Left cardiac atrium (tissue), 4 donors: ENCODE measurements around the gene CCDC47. TPM values are rescaled to one million over a fixed set of nuclear protein-coding genes. Genes with fewer than 3 reads are reported as not detected.
"Not testable (repeated sequence)": the region's sequence is repeated elsewhere in the genome, so short reads cannot be mapped to it uniquely, and the experiment has no call there.

Source experiments
- ATAC-seq, 2 donors: fragments of 200-7000 bp; cut with Tn5 transposase; one replicate each; pipeline ENCODE4 v1.9.1; 2020; ENCODE audit warnings: mild to moderate bottlenecking in 2 of 2, moderate library complexity in 2 of 2
- DNase-seq: peaks from one replicate; pipeline ENCODE4 v3.0.0-alpha.2; 2020
- intact Hi-C, 2 donors: fragments of 100-400 bp; cut with DNase I; formaldehyde crosslinking; loops; one replicate each; pipeline versions ENCODE4 v1.14.1 to v1.15.1; 2022 to 2023
- long read RNA-seq: library from polyadenylated mRNA; unstranded; transcript quantifications from one replicate; pipeline ENCODE4 v2.0.0, GENCODE V29; 2021
- total RNA-seq, 2 donors: library from RNA; stranded (reverse); fragmentation: NEBNext Ultra II Directional; extraction: Animal tissue kit (Norgen Biotek cat#: 25700); gene quantifications; one replicate each; pipeline ENCODE4 v1.2.1, GENCODE V29; 2021
- donor health status: DM: no; HTN: yes; CAD: no.
- donor health status: DM: no; HTN: yes; CAD: no; lungs with severe emphysema.
- donor health status: DM: yes; HTN: yes; CAD: no.
- donor health status: Dilated cardiomyopathy.

CCDC47 gene, protein sequence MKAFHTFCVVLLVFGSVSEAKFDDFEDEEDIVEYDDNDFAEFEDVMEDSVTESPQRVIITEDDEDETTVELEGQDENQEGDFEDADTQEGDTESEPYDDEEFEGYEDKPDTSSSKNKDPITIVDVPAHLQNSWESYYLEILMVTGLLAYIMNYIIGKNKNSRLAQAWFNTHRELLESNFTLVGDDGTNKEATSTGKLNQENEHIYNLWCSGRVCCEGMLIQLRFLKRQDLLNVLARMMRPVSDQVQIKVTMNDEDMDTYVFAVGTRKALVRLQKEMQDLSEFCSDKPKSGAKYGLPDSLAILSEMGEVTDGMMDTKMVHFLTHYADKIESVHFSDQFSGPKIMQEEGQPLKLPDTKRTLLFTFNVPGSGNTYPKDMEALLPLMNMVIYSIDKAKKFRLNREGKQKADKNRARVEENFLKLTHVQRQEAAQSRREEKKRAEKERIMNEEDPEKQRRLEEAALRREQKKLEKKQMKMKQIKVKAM
- 100 to 1,000 TPM in 1 of 2 donors, 10 to 100 TPM in 1; 88.9 to 139 TPM for total RNA-seq
- long read RNA-seq, transcript CCDC47-204 (12 exons, 1,719 nt) = minor isoform, 7 of 324 reads
- long read RNA-seq, transcript CCDC47-201 (13 exons, 3,466 nt) = major isoform, 276 of 324 reads
- long read RNA-seq, partial matches to known transcripts = 31 of 324 reads
- long read RNA-seq, other reads (novel, unspliced or antisense) = 9 of 324 reads

DNA sequence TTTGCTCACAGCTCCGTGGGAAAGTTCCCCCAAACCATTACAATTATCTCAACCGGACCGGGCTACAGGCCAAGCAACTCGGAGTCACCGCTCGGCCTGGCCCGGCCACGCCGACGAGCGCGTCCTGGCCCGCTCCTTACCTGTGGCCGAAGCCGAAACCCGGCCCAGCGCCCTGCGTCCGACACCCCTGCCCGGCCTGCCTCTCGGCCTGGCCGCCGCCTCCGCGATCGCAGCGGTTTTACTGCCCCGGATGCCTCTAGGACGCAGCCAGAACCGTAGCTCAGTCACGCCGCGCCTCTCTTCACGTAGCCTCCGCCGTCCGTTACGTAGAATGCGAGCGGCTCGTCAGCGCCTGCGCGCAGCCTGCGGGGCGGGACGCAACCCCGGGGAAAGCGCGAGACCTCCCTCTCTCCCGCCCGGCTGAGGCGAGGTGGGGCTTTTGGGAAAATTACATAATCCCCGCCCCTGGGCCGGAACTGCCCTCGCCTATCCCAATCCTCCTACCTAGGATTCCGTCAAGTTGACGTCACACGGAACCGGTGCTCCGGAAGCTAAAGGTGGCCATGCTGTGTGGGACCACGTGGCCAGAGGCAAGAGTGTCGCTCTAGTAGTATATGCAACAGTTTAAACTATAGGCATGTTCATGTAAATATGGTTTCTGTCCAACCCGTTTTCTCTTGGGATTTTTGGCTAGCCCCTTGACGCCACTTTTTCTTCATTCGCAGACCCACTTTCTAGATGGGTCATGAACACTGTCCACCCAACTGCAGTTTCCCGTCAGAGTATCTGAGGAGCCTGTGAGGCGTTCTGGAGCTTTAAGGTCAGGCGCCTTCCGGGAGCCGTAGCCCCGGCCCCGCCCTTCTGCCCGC is at the start of gene CCDC47:
CCDC47 (minus strand) TSS at position 326 of the 869 bp plus-strand sequence. CDS start 7,422 bp downstream, outside the sequence.
- peak; percentile 98 for DNase-seq
- peak; percentile 94 to 96 for ATAC-seq
- intact Hi-C loops = loop anchor here in 1 of 2 donors (10.0 kb wide), 1 partner anchor 51 kb away; the partner anchor contains the start of genes FTSJ3 and PSMC5

DNA sequence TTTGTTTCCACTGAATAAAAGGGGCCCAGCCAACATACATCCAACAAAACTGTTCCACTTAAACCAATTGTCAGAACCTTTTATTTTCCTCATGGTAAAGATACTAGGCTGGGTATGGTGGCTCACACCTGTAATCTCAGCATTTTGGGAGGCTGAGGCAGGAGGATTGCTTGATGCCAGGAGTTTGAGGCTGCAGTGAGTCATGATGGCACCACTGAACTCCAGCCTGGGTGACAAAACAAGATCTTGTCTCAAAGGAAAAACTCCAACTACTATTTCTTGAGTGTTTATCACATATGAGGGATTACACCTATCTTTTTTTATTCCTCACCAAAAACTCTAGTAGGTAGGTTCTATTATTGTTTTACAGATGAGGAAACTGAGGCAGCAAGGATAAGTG is 49.1 kb upstream of the CCDC47 start:
- intact Hi-C loops = loop anchor here in 1 of 2 donors (10.0 kb wide), 1 partner anchor 48 kb away; the partner anchor contains the start of genes CCDC47 and DDX42
- ATAC-seq (no peak), DNase-seq (no peak)

- ATAC-seq (peak; percentile 55 to 69), DNase-seq (no peak)
- intact Hi-C loops = loop anchor here in 1 of 2 donors (10.0 kb wide), 1 partner anchor 47 kb away; the partner anchor contains the start of genes CCDC47 and DDX42
Observed at GRCh38 chr17:63821804-63822203, 48.4 kb upstream of the CCDC47 start.

- intact Hi-C loops = loop anchor here in 1 of 2 donors (10.0 kb wide), 1 partner anchor 46 kb away; the partner anchor contains the start of genes CCDC47 and DDX42
- DNase-seq = no peak
- no peak for ATAC-seq
Observed at GRCh38 chr17:63820963-63821561, 47.7 kb upstream of the CCDC47 start.

GRCh38 chr17:63819585-63820537 is 46.5 kb upstream of the CCDC47 start:
- peak in 1 of 2 donors; percentile 8 for ATAC-seq
- no peak for DNase-seq
- intact Hi-C loops = loop anchor here in 1 of 2 donors (10.0 kb wide), 2 partner anchors 45 to 65 kb away; partner anchors contain the start of genes CCDC47 and DDX42

DNA sequence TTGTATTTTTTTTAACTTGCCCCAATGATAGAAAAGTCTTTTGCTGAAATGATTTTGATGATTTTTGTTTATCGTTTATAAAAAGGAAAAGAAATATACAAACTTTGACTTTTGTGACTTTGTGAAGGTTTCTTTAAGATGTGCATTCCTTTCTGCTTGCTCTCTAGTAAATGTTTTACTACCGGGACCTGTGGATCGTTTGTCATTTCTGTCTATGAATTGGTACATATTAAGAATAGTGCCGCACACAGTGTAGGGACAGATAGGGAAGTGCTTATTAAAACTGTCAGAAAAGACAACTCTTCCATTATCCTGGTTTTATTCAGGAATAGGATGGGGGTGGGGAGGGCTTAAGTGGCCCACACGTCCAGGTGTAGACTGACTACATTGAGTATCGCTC is 45.7 kb upstream of the CCDC47 start:
- intact Hi-C loops = loop anchor here in 1 of 2 donors (10.0 kb wide), 1 partner anchor 64 kb away; no protein-coding TSS in a partner anchor
- no peak for DNase-seq
- no peak for ATAC-seq

DNA sequence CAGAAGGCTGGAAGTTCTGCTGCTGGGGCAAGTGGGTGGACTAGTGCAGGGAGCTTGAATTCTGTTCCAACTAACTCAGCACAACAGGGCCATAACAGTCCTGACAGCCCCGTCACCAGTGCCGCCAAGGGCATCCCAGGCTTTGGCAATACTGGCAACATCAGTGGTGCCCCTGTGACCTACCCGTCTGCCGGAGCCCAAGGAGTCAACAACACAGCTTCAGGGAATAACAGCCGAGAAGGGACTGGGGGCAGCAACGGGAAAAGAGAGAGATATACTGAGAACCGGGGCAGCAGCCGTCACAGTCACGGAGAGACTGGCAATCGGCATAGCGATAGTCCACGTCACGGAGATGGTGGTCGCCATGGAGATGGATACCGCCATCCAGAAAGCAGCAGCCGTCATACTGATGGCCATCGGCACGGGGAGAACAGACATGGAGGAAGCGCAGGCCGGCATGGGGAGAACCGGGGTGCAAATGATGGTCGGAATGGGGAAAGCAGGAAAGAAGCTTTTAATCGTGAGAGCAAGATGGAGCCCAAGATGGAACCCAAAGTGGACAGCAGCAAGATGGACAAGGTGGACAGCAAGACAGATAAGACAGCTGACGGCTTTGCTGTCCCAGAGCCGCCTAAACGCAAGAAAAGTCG is 44.5 kb upstream of the CCDC47 start:
- intact Hi-C loops = loop anchor here in 1 of 2 donors (10.0 kb wide), 1 partner anchor 63 kb away; no protein-coding TSS in a partner anchor
- ATAC-seq (no peak), DNase-seq (no peak)

DNA sequence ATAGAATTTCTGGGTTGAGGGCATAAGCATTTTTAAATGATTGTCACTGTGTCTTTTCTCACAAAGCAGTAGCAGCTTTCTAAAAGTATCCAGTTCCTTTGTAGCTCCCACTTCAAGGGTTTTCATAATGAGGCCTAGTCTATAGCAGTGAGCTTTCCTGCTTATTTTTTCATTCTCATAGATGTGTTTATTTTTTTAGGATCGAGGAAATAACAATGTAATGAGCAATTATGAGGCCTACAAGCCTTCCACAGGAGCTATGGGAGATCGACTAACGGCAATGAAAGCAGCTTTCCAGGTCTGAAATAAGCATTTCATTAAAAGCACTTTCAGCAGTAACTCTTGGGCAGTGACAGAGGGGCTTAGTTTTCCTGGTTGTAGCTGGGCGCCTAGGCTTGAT is 43.3 kb upstream of the CCDC47 start:
- intact Hi-C loops = loop anchor here in 1 of 2 donors (10.0 kb wide), 1 partner anchor 62 kb away; no protein-coding TSS in a partner anchor
- ATAC-seq = no peak

GRCh38 chr17:63816123-63816522 is 42.7 kb upstream of the CCDC47 start:
- DNase-seq = no peak
- ATAC-seq = no peak
- intact Hi-C loops = loop anchor here in 1 of 2 donors (10.0 kb wide), 1 partner anchor 61 kb away; no protein-coding TSS in a partner anchor

More for the DNA sequence above, 43.3 kb upstream of the CCDC47 start:
- no peak for DNase-seq

DNA sequence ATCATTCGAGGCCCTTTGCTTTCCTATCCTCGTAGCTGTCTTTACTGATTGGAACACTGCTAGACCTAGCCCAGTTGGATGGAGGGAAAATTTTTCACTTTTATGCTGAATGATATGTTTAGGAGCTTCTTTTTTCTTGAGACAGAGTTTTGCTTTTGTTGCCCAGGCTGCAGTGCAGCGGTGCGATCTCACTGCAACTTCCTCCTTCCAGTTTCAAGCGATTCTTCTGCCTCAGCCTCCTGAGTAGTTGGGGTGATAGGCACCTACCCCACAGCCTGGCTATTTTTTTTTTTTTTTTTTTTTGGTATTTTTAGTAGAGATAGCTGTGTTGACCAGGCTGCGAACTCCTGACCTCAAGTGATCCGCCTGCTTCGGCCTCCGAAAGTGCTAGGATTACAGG is 36.6 kb upstream of the CCDC47 start:
- intact Hi-C loops = loop anchor here in 1 of 2 donors (10.0 kb wide), 1 partner anchor 55 kb away; no protein-coding TSS in a partner anchor
- ATAC-seq = no peak

GRCh38 chr17:63805591-63805990 is 32.2 kb upstream of the CCDC47 start:
- ATAC-seq (no peak), DNase-seq (no peak)
- intact Hi-C loops = no loop called here

More for the DNA sequence above, 36.6 kb upstream of the CCDC47 start:
- no peak for DNase-seq

DNA sequence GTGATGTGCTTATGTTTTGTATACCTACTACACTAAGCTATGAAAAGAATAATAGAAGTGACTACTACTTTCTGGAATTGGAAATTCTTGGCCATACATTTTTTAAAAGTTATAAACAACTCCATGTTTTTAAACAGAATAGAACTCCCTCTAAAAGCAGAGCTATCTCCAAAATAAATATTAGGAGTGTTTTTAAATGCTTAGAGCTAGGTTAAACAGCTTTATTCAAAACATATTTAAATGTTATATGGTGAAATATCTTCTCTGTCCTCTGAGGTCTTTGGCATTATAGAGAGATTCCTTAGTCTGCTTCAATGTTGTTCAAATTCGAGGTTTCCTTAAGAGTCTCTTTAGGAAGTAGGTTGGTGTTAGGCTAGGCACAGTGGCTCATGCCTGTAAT is 30.9 kb upstream of the CCDC47 start:
- DNase-seq (no peak), ATAC-seq (no peak)
- intact Hi-C loops = no loop called here

DNA sequence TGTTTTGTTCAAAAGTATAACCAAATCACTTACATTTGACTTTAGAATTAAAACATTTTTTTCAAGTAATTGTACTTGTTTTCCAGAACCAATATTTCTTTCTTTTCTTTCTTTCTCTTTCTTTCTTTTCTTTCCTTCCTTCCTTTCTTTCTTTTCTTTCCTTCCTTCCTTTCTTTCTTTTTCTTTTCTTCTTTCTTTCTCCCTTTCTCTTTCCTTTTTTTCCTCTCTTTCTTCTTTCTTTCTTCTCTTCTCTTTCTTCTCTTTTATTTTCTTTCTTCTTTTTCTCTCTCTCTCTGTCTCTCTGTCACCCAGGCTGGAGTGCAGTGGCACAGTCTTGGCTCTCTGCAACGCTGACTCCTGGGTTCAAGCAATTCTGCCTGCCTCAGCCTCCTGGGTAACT is 27.4 kb upstream of the CCDC47 start:
- ATAC-seq = no peak
- DNase-seq = no peak
- intact Hi-C loops = no loop called here

- intact Hi-C loops = loop anchor here in 1 of 2 donors (10.0 kb wide), 1 partner anchor 726 kb away; no protein-coding TSS in a partner anchor
- no peak for DNase-seq
- no peak for ATAC-seq
Observed at GRCh38 chr17:63798572-63799106, 25.2 kb upstream of the CCDC47 start.

- not testable (repeated sequence) for ATAC-seq, DNase-seq
- intact Hi-C loops = loop anchor here in 1 of 2 donors (10.0 kb wide), 1 partner anchor 728 kb away; no protein-coding TSS in a partner anchor
Observed at GRCh38 chr17:63796375-63796774, 23.0 kb upstream of the CCDC47 start.
